ENCODE data around the gene B9D1. TPM values are rescaled to one million over a fixed set of nuclear protein-coding genes. Genes with fewer than 3 reads are reported as not detected.

B9D1 gene
- total RNA-seq, 2 experiments from 2014 or later, result 1.1 to 2.6 TPM

GRCh38 chr17:19377602-19378415, 15.3 kb upstream of the B9D1 start:
- peak; percentile 98 for DNase-seq

GRCh38 chr17:19376811-19377210, 14.3 kb upstream of the B9D1 start:
- Mint-ChIP-seq H3K4me3 (peak overlapping the region; percentile 95), H3K27ac (peak overlapping the region; percentile 97), H3K9me3 (ENCODE audit: low read depth) (no peaks in the 10 kb centered on the region), H3K4me1 (peaks cover 33% of the 10 kb centered on the region), H3K36me3 (peaks cover 13% of the 10 kb centered on the region), H3K27me3 (peaks cover 10% of the 10 kb centered on the region)
- no peak for DNase-seq
- CTCF ChIA-PET, result interaction anchor here (1.8 to 3.8 kb wide), 4 partner anchors 8 to 71 kb away, joined by 13 to 46 read pairs (median 16); partner anchors contain the start of gene B9D1
- ATAC-seq, result no peak

More at GRCh38 chr17:19377602-19378415, 15.3 kb upstream of the B9D1 start:
- CTCF ChIA-PET, result interaction anchor here (1.2 to 3.8 kb wide), 8 partner anchors 9 to 752 kb away, joined by 4 to 46 read pairs (median 9); partner anchors contain the start of gene B9D1
- ATAC-seq, result peak; percentile 96
- Mint-ChIP-seq H3K27ac (peak overlapping the region; percentile 97), H3K36me3 (peaks cover 15% of the 10 kb centered on the region), H3K4me3 (peak overlapping the region; percentile 95), H3K9me3 (ENCODE audit: low read depth) (no peaks in the 10 kb centered on the region), H3K27me3 (peaks cover 6% of the 10 kb centered on the region), H3K4me1 (peaks cover 23% of the 10 kb centered on the region)

- H3K4me3 Mint-ChIP-seq, result no peak overlapping the region
- no peak for ATAC-seq
- no peaks in the 10 kb centered on the region for H3K9me3 Mint-ChIP-seq (ENCODE audit: low read depth)
- peaks cover 10% of the 10 kb centered on the region for H3K27me3 Mint-ChIP-seq
- no peak for DNase-seq
- H3K36me3 Mint-ChIP-seq, result peaks cover 7% of the 10 kb centered on the region
- no peak overlapping the region for H3K27ac Mint-ChIP-seq
- CTCF ChIA-PET, result interaction anchor here (1.4 to 2.5 kb wide), 2 partner anchors 12 to 14 kb away, joined by 4 to 17 read pairs; partner anchors contain the start of gene B9D1
- H3K4me1 Mint-ChIP-seq, result peaks cover 44% of the 10 kb centered on the region
Measured at GRCh38 chr17:19375732-19376131, 13.2 kb upstream of the B9D1 start.

GRCh38 chr17:19374136-19374535, 11.6 kb upstream of the B9D1 start:
- DNase-seq (no peak), ATAC-seq (no peak)
- H3K9me3 Mint-ChIP-seq (ENCODE audit: low read depth), result no peaks in the 10 kb centered on the region
- peaks cover 54% of the 10 kb centered on the region for H3K4me1 Mint-ChIP-seq
- no peak overlapping the region for H3K4me3 Mint-ChIP-seq
- H3K27ac Mint-ChIP-seq, result no peak overlapping the region
- H3K27me3 Mint-ChIP-seq, result peaks cover 10% of the 10 kb centered on the region
- no peaks in the 10 kb centered on the region for H3K36me3 Mint-ChIP-seq
- CTCF ChIA-PET, result interaction anchor here (1.1 to 2.5 kb wide), 3 partner anchors 10 to 392 kb away, joined by 4 to 17 read pairs (median 4); partner anchors contain the start of gene B9D1

GRCh38 chr17:19372866-19373504, 10.5 kb upstream of the B9D1 start:
- peaks cover 61% of the 10 kb centered on the region for H3K4me1 Mint-ChIP-seq
- no peak overlapping the region for H3K27ac Mint-ChIP-seq
- DNase-seq, result no peak
- CTCF ChIA-PET, result interaction anchor here (2.4 to 2.5 kb wide), 2 partner anchors 9 to 10 kb away, joined by 11 to 17 read pairs; partner anchors contain the start of gene B9D1
- no peak overlapping the region for H3K4me3 Mint-ChIP-seq
- no peaks in the 10 kb centered on the region for H3K9me3 Mint-ChIP-seq (ENCODE audit: low read depth)
- peaks cover 10% of the 10 kb centered on the region for H3K27me3 Mint-ChIP-seq
- H3K36me3 Mint-ChIP-seq, result no peaks in the 10 kb centered on the region
- ATAC-seq, result no peak

GRCh38 chr17:19372439-19372838, 9.9 kb upstream of the B9D1 start:
- Mint-ChIP-seq H3K4me3 (no peak overlapping the region), H3K27me3 (peaks cover 10% of the 10 kb centered on the region), H3K27ac (no peak overlapping the region), H3K4me1 (peaks cover 61% of the 10 kb centered on the region), H3K36me3 (no peaks in the 10 kb centered on the region), H3K9me3 (ENCODE audit: low read depth) (no peaks in the 10 kb centered on the region)
- ATAC-seq (no peak), DNase-seq (no peak)
- CTCF ChIA-PET, result interaction anchor here (2.4 kb wide), 1 partner anchor 10 kb away, joined by 11 read pairs; the partner anchor contains the start of gene B9D1

- DNase-seq, result no peak
- Mint-ChIP-seq H3K4me1 (peaks cover 58% of the 10 kb centered on the region), H3K27me3 (peaks cover 10% of the 10 kb centered on the region), H3K9me3 (ENCODE audit: low read depth) (no peaks in the 10 kb centered on the region), H3K36me3 (no peaks in the 10 kb centered on the region), H3K4me3 (no peak overlapping the region), H3K27ac (peak overlapping the region; percentile 45)
- ATAC-seq, result no peak
- CTCF ChIA-PET, result interaction anchor here (2.4 kb wide), 1 partner anchor 9 kb away, joined by 11 read pairs; the partner anchor contains the start of gene B9D1
Measured at GRCh38 chr17:19372011-19372370, 9.5 kb upstream of the B9D1 start.

GRCh38 chr17:19371259-19372010, 8.9 kb upstream of the B9D1 start:
- ATAC-seq (peak; percentile 20), DNase-seq (peak; percentile 55)
- Mint-ChIP-seq H3K4me3 (no peak overlapping the region), H3K27ac (peak overlapping the region; percentile 45), H3K36me3 (no peaks in the 10 kb centered on the region), H3K4me1 (peaks cover 54% of the 10 kb centered on the region), H3K27me3 (peaks cover 10% of the 10 kb centered on the region), H3K9me3 (ENCODE audit: low read depth) (no peaks in the 10 kb centered on the region)
- CTCF ChIA-PET, result interaction anchor here (2.4 kb wide), 1 partner anchor 9 kb away, joined by 11 read pairs; the partner anchor contains the start of gene B9D1

GRCh38 chr17:19370493-19370960, 8.0 kb upstream of the B9D1 start:
- CTCF ChIA-PET, result interaction anchor here (1.0 to 2.7 kb wide), 7 partner anchors 8 to 394 kb away, joined by 3 to 18 read pairs (median 3); partner anchors contain the start of genes B9D1 and MAPK7
- peaks cover 51% of the 10 kb centered on the region for H3K4me1 Mint-ChIP-seq
- peaks cover 15% of the 10 kb centered on the region for H3K27me3 Mint-ChIP-seq
- peak overlapping the region; percentile 88 for H3K27ac Mint-ChIP-seq
- no peaks in the 10 kb centered on the region for H3K9me3 Mint-ChIP-seq (ENCODE audit: low read depth)
- H3K4me3 Mint-ChIP-seq, result peak overlapping the region; percentile 45
- DNase-seq (peak; percentile 77), ATAC-seq (peak; percentile 59)
- no peaks in the 10 kb centered on the region for H3K36me3 Mint-ChIP-seq

- peaks cover 17% of the 10 kb centered on the region for H3K27me3 Mint-ChIP-seq
- ATAC-seq (peak; percentile 78), DNase-seq (peak; percentile 76)
- peak overlapping the region; percentile 45 for H3K4me3 Mint-ChIP-seq
- peak overlapping the region; percentile 88 for H3K27ac Mint-ChIP-seq
- H3K4me1 Mint-ChIP-seq, result peaks cover 51% of the 10 kb centered on the region
- no peaks in the 10 kb centered on the region for H3K36me3 Mint-ChIP-seq
- CTCF ChIA-PET, result interaction anchor here (1.0 to 2.7 kb wide), 6 partner anchors 8 to 395 kb away, joined by 3 to 18 read pairs (median 3); partner anchors contain the start of gene MAPK7
- no peaks in the 10 kb centered on the region for H3K9me3 Mint-ChIP-seq (ENCODE audit: low read depth)
Measured at GRCh38 chr17:19369846-19370492, 7.4 kb upstream of the B9D1 start.

- CTCF ChIA-PET, result interaction anchor here (1.0 to 2.7 kb wide), 6 partner anchors 9 to 124 kb away, joined by 3 to 18 read pairs (median 3); partner anchors contain the start of gene MAPK7
- no peaks in the 10 kb centered on the region for H3K9me3 Mint-ChIP-seq (ENCODE audit: low read depth)
- H3K27me3 Mint-ChIP-seq, result peaks cover 18% of the 10 kb centered on the region
- peaks cover 48% of the 10 kb centered on the region for H3K4me1 Mint-ChIP-seq
- ATAC-seq, result no peak
- H3K36me3 Mint-ChIP-seq, result no peaks in the 10 kb centered on the region
- H3K4me3 Mint-ChIP-seq, result no peak overlapping the region
- DNase-seq, result no peak
- peak overlapping the region; percentile 88 for H3K27ac Mint-ChIP-seq
Measured at GRCh38 chr17:19369107-19369778, 6.7 kb upstream of the B9D1 start.

- CTCF ChIA-PET, result interaction anchor here (1.2 to 2.7 kb wide), 2 partner anchors 10 to 125 kb away, joined by 3 to 18 read pairs; partner anchors contain the start of gene MAPK7
- H3K4me1 Mint-ChIP-seq, result peaks cover 47% of the 10 kb centered on the region
- ATAC-seq (no peak), DNase-seq (no peak)
- peaks cover 19% of the 10 kb centered on the region for H3K27me3 Mint-ChIP-seq
- no peak overlapping the region for H3K27ac Mint-ChIP-seq
- H3K9me3 Mint-ChIP-seq (ENCODE audit: low read depth), result no peaks in the 10 kb centered on the region
- H3K4me3 Mint-ChIP-seq, result no peak overlapping the region
- no peaks in the 10 kb centered on the region for H3K36me3 Mint-ChIP-seq
Measured at GRCh38 chr17:19368229-19368628, 5.7 kb upstream of the B9D1 start.
